H1 (cell line): Measurements from ENCODE around the gene ZNF576. TPM values are rescaled to one million over a fixed set of nuclear protein-coding genes. Genes with fewer than 3 reads are reported as not detected.

Source experiments
- BACH1 ChIP-seq: IDR thresholded peaks from 2 replicates; pipeline ENCODE4 v1.6.1; 2012; ENCODE audit warnings: low read length, improper control_type of control experiment
- CEBPB ChIP-seq: IDR thresholded peaks from 2 replicates; pipeline ENCODE4 v1.6.1; 2012; ENCODE audit warnings: low read depth, low read length
- CHD7 ChIP-seq: fragments of 300-600 bp; sonication (generic); IDR thresholded peaks from 2 replicates; pipeline ENCODE4 v1.7.1; 2012; ENCODE audit warnings: low read length, moderate library complexity, mild to moderate bottlenecking, inconsistent platforms; ENCODE audit not compliant: insufficient replicate concordance
- E2F6 ChIP-seq: IDR thresholded peaks from 2 replicates; pipeline ENCODE4 v1.6.1; 2012; ENCODE audit warnings: inconsistent platforms
- MAX ChIP-seq: IDR thresholded peaks from 2 replicates; pipeline ENCODE4 v1.6.1; 2012; ENCODE audit warnings: inconsistent platforms
- SAP30 ChIP-seq: fragments of 300-600 bp; sonication (generic); IDR thresholded peaks from 2 replicates; pipeline ENCODE4 v1.7.1; 2012; ENCODE audit warnings: low read length, moderate library complexity, mild to moderate bottlenecking, inconsistent platforms; ENCODE audit not compliant: insufficient read depth, insufficient replicate concordance
- TAF1 ChIP-seq: IDR thresholded peaks from 2 replicates; pipeline ENCODE4 v1.6.1; 2011; ENCODE audit warnings: mild to moderate bottlenecking, low read depth, low read length
- polyA plus RNA-seq, 7 experiments: library from polyadenylated mRNA; depleted of rRNA in 3 of 7; stranded (reverse) in 5 of 7; unstranded in 2 of 7; fragments of >200 nt in 5 of 7; fragments of 200-250 nt in 2 of 7; gene quantifications; 1 replicate in 5 of 7; 2 replicates in 1 of 7; 4 replicates in 1 of 7; pipeline versions ENCODE4 v1.2.1 to v1.2.3, GENCODE V29; 2011 to 2013; ENCODE audit warnings: missing spikeins in 2 of 7, mixed read lengths in 2 of 7
- total RNA-seq: library from RNA; stranded (reverse); fragmentation: NEBNext Ultra II Directional; extraction: Animal tissue kit (Norgen Biotek cat#: 25700); gene quantifications from 2 replicates; pipeline ENCODE4 v1.2.1, GENCODE V29; 2021

The ZNF576 gene
- total and polyA plus RNA-seq, 2 of the 8 experiments (the other 6 are each of a cell fraction or from before 2014, with no cell fraction given) = 13.6 to 32.4 TPM

- TF ChIP-seq SAP30 (no peak), CHD7 (no peak), BACH1 (no peak), MAX (no peak), TAF1 (no peak), CEBPB (no peak), E2F6 (no peak)
Observed at GRCh38 chr19:43633520-43633919, 37.1 kb downstream of the ZNF576 start (continued).
